PC-9 (cell line): ENCODE measurements around the gene WASL. TPM values are rescaled to one million over a fixed set of nuclear protein-coding genes. Genes with fewer than 3 reads are reported as not detected.

Experiments used
- BruUV-seq: library from RNA; stranded (reverse); fragments of 400-500 nt; replicated peaks from 2 replicates; lab custom pipeline; 2021; lab: Mats Ljungman, UMichigan
- CTCF ChIA-PET: fragments of 300-600 bp; sonication (Branson Sonifier 250); formaldehyde crosslinking; loops from one replicate; lab custom pipeline; 2022; ENCODE audit warnings: antibody characterized with exemption; lab: Charles Lee
- POLR2A ChIA-PET: fragments of 300-600 bp; sonication (Branson Sonifier 250); formaldehyde crosslinking; loops from one replicate; lab custom pipeline; 2022; ENCODE audit warnings: antibody characterized with exemption; ENCODE audit not compliant: unreplicated experiment; lab: Charles Lee
- DNase-seq, 2 experiments: peaks; one replicate each; pipeline versions ENCODE4 v3.0.0 to v3.0.0-alpha.2; 2015 to 2022; ENCODE audit warnings: mixed read lengths in 1 of 2
- H2AFZ ChIP-seq: fragments of 200-600 bp; sonication (generic); 2 replicates; pipeline ENCODE4 v1.8.1; 2017; ENCODE audit warnings: antibody characterized with exemption
- H3F3A ChIP-seq: fragments of 200-600 bp; sonication (generic); 2 replicates; pipeline ENCODE4 v1.8.1; 2017; ENCODE audit warnings: antibody characterized with exemption, mild to moderate bottlenecking, low read depth; ENCODE audit not compliant: insufficient read depth
- H3K27ac ChIP-seq: fragments of 200-600 bp; sonication (generic); 2 replicates; pipeline ENCODE4 v1.6.1; 2016; ENCODE audit warnings: mixed run types
- H3K27me3 ChIP-seq: fragments of 200-600 bp; sonication (generic); 2 replicates; pipeline ENCODE4 v1.6.1; 2016; ENCODE audit warnings: low read depth, mixed run types; ENCODE audit not compliant: insufficient read depth
- H3K36me3 ChIP-seq: fragments of 200-600 bp; sonication (generic); 2 replicates; pipeline ENCODE4 v1.6.1; 2016; ENCODE audit warnings: low read depth, mixed run types
- H3K4me1 ChIP-seq: fragments of 200-600 bp; sonication (generic); replicated peaks from 2 replicates; pipeline ENCODE4 v1.6.1; 2016; ENCODE audit warnings: mixed run types; ENCODE audit not compliant: insufficient read depth
- H3K4me2 ChIP-seq: fragments of 200-600 bp; sonication (generic); 2 replicates; pipeline ENCODE4 v1.6.1; 2017; ENCODE audit warnings: mixed run types
- H3K4me3 ChIP-seq: fragments of 200-600 bp; sonication (generic); 2 replicates; pipeline ENCODE4 v1.6.1; 2016; ENCODE audit warnings: mixed run types
- H3K79me2 ChIP-seq: fragments of 200-600 bp; sonication (generic); 2 replicates; pipeline ENCODE4 v1.6.1; 2017; ENCODE audit warnings: low read depth, mixed run types
- H3K9me2 ChIP-seq: fragments of 200-600 bp; sonication (generic); 2 replicates; pipeline ENCODE4 v1.8.1; 2017; ENCODE audit warnings: mild to moderate bottlenecking; ENCODE audit not compliant: insufficient read depth
- H3K9me3 ChIP-seq: fragments of 200-600 bp; sonication (generic); 2 replicates; pipeline ENCODE4 v1.8.1; 2016; ENCODE audit warnings: low read depth; ENCODE audit not compliant: insufficient read depth
- H4K20me1 ChIP-seq: fragments of 200-600 bp; sonication (generic); 2 replicates; pipeline ENCODE4 v1.8.1; 2017; ENCODE audit not compliant: insufficient read depth
- CTCF ChIP-seq: fragments of 200-600 bp; sonication (generic); conservative IDR thresholded peaks from 2 replicates; pipeline ENCODE4 v1.6.1; 2017; ENCODE audit warnings: mixed run types, antibody characterized with exemption, mild to moderate bottlenecking, moderate library complexity
- EZH2 ChIP-seq: fragments of 200-600 bp; sonication (generic); IDR thresholded peaks from 2 replicates; pipeline ENCODE4 v1.8.0; 2017; ENCODE audit warnings: antibody characterized with exemption, low read depth
- intact Hi-C: fragments of 100-400 bp; cut with micrococcal nuclease; formaldehyde crosslinking; loops from one replicate; pipeline ENCODE4 v1.10.0; 2022; ENCODE audit not compliant: unreplicated experiment
- total RNA-seq: library from RNA; stranded (reverse); gene quantifications from 2 replicates; pipeline ENCODE4 v1.2.3, GENCODE V29; 2021

Gene WASL
- total RNA-seq, 1 experiment from 2014 or later: 40.3 TPM

GRCh38 chr7:123649964-123650363 lies 98.8 kb downstream of the WASL start:
- DNase-seq: no peak
- TF ChIP-seq EZH2: no peak
- no peak for TF ChIP-seq CTCF
- Histone ChIP-seq H3F3A (peaks cover 4% of the 10 kb centered on the region), H3K36me3 (no peaks in the 10 kb centered on the region), H3K27me3 (no peaks in the 10 kb centered on the region), H3K4me1 (peaks cover 9% of the 10 kb centered on the region), H3K4me3 (no peak overlapping the region), H3K4me2 (no peak overlapping the region), H3K9me2 (no peaks in the 10 kb centered on the region; the same call in 1 of the 2 replicates), H3K9me3 (no peaks in the 10 kb centered on the region), H2AFZ (no peak overlapping the region), H3K27ac (no peak overlapping the region), H3K79me2 (no peaks in the 10 kb centered on the region), H4K20me1 (no peaks in the 10 kb centered on the region)
- CTCF ChIA-PET: no interaction called here
- intact Hi-C loops: no loop called here
- POLR2A ChIA-PET: no interaction called here
- no TSS peak for BruUV-seq

DNA sequence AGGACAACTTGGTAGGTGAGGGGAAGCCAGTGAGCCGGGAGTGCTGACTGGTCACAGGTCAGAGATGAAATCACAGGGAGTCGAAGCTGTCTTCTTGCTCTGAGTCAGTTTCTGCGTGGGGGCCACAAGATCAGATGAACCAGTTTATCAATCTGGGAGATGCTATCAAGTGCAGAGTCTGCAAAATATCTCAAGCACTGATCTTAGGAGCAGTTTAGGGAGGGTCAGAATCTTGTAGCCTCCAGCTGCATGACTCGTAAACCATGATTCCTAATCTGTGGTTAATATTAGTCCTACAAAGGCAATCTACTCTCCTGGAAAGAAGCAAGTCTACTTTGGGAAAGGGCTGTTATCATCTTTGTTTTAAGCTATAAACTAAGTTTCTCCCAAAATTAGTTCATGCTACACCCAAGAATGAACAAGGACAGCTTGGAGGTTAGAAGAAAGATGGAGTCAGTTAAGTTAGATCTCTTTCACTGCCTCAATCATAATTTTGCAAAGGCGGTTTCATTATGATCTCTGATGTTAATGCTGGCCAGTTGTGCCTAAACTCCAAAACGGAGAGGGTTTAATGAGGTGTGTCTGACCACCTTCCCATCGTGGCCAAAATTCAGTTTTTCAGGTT lies 101.6 kb downstream of the WASL start:
- BruUV-seq: no TSS peak
- Histone ChIP-seq H2AFZ (no peak overlapping the region), H3K27me3 (no peaks in the 10 kb centered on the region), H3K79me2 (no peaks in the 10 kb centered on the region), H3K4me1 (peaks cover 26% of the 10 kb centered on the region), H3F3A (peaks cover 10% of the 10 kb centered on the region), H3K36me3 (no peaks in the 10 kb centered on the region), H3K4me3 (no peak overlapping the region), H3K9me3 (no peaks in the 10 kb centered on the region), H3K9me2 (no peaks in the 10 kb centered on the region), H3K27ac (no peak overlapping the region), H4K20me1 (no peaks in the 10 kb centered on the region), H3K4me2 (peak overlapping the region; percentile 2; the same call in 1 of the 2 replicates)
- TF ChIP-seq EZH2: no peak
- TF ChIP-seq CTCF: no peak
- DNase-seq: peak in 1 of 2 experiments; percentile 54
- POLR2A ChIA-PET: no interaction called here
- CTCF ChIA-PET: interaction anchor here (0.7 kb wide), 1 partner anchor 1251 kb away, joined by 5 read pairs; no protein-coding TSS in a partner anchor
- intact Hi-C loops: no loop called here

- Histone ChIP-seq H4K20me1 (no peaks in the 10 kb centered on the region), H3K9me3 (no peaks in the 10 kb centered on the region), H3K9me2 (no peaks in the 10 kb centered on the region), H3K4me1 (peaks cover 26% of the 10 kb centered on the region), H3K36me3 (no peaks in the 10 kb centered on the region), H3K27me3 (no peaks in the 10 kb centered on the region), H3F3A (peaks cover 10% of the 10 kb centered on the region), H2AFZ (no peak overlapping the region), H3K79me2 (no peaks in the 10 kb centered on the region), H3K4me2 (no peak overlapping the region), H3K4me3 (no peak overlapping the region), H3K27ac (no peak overlapping the region)
- intact Hi-C loops: no loop called here
- CTCF ChIA-PET: no interaction called here
- no TSS peak for BruUV-seq
- TF ChIP-seq EZH2 (no peak), CTCF (no peak)
- DNase-seq: no peak
- POLR2A ChIA-PET: no interaction called here
Measured at GRCh38 chr7:123645516-123645915, 103.3 kb downstream of the WASL start.
